ENCODE results near the gene SLIT3.
"Not testable (repeated sequence)": the region's sequence is repeated elsewhere in the genome, so short reads cannot be mapped to it uniquely, and the experiment has no call there.

The SLIT3 gene

DNA sequence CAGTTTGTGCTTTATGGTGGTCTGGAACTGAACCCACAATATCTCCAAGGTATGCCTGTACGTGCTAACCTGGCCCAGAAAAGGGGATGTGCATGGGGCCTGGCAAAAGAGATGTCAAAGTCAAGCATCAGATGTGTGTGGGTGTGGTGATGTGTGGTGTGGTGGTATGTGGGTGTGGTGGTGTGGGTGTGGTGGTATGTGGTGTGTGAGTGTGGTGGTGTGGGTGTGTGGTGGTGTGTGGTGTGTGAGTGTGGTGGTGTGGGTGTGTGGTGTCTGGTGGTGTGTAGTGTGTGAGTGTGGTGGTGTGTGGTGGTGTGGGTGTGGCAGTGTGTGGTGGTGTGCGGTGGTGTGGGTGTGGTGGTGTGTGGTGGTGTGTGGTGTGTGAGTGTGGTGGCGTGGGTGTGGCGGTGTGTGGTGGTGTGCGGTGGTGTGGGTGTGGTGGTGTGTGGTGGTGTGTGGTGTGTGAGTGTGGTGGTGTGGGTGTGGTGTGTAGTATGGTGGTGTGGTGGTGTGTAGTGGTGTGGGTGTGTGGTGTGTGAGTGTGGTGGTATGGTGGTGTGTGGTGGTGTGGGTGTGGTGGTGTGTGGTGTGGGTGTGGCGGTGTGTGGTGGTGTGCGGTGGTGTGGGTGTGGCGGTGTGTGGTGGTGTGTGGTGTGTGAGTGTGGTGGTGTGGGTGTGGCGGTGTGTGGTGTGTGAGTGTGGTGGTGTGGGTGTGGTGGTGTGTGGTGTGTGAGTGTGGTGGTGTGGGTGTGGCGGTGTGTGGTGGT lies 554.6 kb downstream of the SLIT3 start:
- not testable (repeated sequence) for DNase-seq (ENCODE audit: low read depth, low spot score)

DNA sequence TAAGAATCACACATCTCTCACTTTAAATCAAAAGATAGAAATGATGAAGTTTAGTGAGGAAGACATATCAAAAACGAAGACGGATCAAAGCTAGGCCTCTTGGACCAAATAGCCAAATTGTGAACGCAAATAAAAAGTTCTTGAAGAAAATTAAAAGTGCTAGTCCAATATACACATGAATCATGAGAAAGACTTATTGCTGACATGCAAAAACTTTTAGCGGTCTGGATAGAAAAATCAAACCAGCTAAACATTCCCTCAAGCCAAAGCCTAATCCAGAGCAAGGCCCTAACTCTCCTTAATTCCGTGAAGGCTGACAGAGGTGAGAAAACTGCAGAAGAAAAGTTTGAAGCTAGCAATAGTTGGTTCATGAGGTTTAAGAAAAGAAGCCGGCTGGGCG lies 557.3 kb downstream of the SLIT3 start:
- no peak for DNase-seq (ENCODE audit: low read depth, low spot score)

DNA sequence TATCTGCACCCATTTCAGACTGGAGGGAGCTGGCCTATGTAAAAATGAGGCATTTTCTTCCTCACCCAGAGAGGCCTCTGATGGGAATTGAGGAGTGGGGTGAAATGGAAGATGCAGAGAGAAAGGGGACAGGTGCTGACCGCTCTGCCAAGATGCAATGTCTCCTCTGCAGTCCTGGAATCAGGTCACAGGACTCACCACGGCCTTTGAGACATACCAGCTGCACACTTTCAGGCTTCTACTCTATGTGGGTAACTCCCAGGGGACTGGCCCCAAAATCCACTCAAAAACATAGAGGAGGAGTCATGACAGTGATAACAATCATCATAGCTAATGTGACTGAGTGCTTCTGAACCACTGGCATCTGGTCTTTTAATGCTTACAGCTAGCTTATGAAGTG lies 558.6 kb downstream of the SLIT3 start:
- not testable (repeated sequence) for DNase-seq (ENCODE audit: low read depth, low spot score)

DNA sequence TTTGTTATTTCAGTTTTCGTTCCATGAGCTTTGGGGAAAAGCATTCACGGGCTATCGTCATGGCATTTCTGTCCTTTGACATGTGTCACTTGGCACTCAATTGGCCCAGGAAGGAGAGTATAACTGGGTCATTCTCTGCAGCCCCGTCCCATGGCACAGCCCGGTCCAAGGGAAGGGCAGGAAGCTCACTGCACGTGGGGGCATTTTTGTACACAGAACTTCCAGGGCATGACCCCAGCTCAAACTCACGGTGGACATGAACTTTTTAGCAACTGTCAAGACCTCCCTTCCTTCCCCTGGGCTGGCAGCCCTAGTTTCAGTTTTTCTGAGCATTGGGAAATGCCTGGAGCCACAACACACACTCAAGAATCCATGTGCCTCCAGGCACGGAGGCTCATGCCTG lies 560.1 kb downstream of the SLIT3 start:
- no peak for DNase-seq (ENCODE audit: low read depth, low spot score)

DNA sequence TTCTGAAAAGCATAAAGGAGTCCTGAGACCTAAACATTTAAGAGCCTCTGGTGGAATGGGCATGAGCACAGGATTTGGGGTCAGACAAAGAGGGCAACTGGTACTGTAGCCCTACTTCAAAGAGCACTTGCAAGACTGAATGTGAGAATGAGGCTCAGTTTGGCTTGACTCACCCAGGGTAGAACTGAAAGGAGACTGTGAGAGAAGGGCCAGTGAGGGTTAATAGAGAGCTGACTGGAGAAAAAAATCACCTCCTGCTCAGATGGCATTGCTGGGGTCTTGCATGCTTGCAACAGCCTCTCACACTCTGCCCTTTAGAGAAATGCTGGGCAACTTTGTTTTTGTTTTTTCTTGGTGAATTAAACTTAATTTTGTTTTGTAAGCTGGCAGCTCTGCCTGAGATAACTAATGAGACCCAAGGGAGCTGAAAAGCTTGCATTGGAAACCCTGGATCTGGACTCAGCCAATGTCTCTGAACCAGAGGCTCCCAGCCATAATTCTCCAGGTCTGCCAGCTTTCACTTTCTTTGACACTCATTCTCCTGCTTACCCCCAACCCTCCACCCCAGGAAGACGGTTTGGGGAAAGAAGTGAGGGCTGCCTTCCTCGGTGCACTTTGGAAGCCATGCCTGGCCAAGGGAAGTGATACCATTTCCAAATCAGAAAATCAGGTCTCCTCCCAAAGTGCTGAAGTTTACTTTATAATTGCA lies 560.7 kb downstream of the SLIT3 start:
- DNase-seq (ENCODE audit: low read depth, low spot score): no peak

DNA sequence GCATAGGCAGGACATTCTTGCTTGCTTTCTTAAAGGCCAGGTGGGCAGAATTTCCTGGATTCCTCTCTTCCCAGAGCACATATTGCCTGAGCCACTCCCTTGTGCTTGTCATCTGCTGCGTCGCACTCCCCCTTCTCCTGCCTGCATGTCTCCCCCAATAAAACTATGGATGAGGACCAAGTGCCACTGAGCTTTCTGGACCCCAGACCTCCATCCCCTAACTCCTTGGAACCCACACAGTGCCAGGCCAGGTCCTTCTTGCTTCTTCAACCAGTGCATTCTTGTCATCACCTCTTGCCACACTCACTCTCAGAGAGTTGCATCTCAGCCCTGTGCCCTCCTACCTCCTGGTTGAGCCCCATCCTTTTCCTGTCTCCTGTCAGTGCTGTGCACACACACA lies 563.9 kb downstream of the SLIT3 start:
- DNase-seq (ENCODE audit: low read depth, low spot score): no peak

DNA sequence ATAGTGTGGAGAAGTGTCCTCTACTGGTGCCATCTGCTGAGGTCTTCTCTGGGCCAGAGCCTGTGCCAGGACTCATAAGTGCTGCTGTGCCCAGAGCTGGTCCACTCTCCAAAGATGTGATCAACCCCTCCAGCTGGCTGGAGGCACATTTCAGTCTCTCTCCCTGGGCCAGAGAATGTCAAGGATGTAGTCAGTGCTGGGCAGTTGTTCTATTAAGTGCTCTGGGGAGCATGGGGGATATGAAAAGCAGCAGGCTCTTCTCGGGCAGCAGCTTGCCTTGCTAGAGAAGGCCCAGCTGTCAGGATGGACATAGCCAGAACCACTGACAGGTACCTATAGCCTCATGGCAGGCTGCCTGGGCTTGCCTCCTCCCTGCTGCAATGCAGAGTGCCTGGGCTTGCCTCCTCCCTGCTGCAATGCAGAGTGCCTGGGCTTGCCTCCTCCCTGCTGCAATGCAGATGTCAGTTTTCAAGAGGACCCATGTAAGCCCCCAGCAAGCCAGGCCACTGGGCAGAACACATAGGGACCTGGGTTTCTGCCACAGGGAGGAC lies 564.6 kb downstream of the SLIT3 start:
- DNase-seq (ENCODE audit: low read depth, low spot score): no peak

DNA sequence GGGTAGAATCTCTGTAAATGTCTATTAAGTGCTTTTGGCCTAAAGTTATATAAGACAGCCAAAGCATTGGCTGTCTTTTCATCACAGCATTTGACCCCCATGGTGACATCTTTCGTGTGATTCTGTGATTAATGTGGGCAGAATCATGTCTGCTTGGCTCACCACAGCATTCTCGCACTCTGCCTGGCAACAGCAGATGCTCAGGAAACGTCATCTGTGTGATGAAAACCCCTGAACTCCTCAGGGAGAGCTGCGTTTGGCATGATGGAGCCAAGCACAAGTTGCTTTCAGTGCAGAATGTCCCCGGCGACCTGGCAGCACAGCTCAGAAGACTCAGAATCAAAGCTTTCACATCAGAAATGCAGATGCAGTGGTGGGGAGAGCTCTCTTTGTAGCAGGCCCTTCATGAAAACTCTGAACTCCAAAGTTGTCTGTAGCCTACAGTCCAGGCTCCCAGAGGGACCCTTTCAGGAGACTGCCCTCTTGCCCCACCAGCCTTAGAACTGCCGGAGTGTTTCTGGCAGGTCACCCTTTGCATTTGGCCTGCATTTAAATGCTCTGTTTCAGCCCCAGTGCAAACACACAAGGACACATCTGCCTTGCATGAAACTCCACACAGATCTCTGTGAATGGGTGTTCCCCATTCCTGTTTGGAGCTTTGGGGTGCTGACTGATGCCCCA lies 566.2 kb downstream of the SLIT3 start:
- DNase-seq (ENCODE audit: low read depth, low spot score): peak; percentile 48

DNA sequence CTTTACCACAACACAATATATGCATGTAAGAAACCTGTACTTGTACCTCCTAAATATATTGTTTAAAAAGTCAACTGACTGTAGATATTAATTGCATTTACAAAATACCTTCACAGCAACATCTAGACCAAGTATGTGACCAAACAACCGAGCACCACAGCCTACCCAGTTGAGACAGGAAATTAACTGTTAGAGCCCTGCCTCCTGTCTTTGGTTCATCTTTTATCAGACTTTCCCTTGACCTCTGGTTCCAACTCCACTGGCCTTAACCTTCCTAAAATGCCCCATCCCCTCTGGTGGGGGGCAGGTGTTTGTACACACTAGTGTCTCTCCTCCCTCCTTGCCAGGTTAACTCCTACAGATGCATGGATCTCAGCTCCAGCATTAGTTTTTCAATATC lies 566.8 kb downstream of the SLIT3 start:
- no peak for DNase-seq (ENCODE audit: low read depth, low spot score)

DNA sequence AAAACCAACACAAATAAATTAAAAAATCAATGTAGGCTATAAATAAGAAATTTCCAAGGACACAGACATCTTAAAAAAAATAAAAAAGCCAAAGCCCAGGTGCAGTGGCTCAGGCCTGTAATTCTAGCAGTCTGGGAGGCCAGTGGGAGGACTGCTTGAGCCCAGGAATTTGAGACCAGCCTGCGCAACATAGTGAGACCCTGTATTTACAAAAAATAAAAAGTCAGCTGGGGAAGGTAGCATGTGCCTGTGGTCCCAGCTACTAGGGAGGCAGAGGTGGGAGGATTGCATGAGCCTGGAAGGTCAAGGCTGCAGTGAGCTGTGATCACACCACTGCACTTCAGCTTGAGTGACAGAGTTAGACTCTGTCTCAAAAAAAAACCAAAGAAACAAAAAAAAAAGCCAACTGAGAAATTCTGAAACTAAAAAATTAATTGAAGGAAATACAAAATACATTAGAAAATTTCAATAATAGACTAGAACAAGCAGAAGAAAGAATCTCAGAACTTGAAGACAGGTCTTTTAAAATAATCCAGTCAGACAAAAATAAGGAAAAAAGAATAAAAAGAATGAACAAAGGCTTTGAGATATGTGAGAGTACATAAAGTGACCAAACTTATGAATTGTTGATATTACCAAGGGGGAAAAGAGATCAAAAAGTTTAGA lies 572.3 kb downstream of the SLIT3 start:
- DNase-seq (ENCODE audit: low read depth, low spot score): no peak

DNA sequence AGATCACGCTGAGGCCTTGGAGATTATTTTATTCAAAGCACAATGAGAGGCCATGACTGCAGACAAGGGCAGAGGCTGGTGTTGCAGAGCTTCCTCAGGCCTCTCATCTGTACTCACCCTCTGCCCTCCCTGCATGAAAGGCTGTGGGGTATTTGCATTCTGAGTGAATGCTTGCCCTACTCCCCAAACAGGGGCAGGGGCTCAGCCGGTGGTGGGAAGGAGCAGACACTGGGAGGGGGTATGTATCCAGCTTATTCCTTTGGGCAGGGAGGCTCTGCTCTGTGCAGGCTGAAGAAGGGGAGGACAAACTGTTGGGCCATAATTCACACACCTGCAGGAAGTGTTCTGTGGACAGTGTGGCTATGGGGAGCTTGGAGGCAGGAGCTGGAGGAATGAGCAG lies 573.4 kb downstream of the SLIT3 start:
- DNase-seq (ENCODE audit: low read depth, low spot score): no peak

DNA sequence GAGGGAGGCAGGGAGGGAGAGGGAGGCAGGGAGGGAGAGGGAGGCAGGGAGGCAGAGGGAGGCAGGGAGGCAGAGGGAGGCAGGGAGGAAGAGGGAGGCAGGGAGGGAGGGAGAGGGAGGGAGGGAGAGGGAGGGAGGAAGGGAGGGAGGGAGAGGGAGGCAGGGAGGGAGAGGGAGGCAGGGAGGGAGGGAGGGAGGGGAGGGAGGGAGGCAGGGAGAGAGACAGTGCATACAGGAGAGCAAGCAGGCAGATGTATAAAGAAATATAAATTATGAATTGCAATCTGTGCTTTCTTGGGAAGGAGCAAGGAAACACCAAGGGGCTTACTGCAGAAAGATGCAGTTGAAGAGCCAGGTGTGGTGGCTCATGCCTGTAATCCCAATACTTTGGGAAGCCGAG lies 574.6 kb downstream of the SLIT3 start:
- no peak for DNase-seq (ENCODE audit: low read depth, low spot score)

DNA sequence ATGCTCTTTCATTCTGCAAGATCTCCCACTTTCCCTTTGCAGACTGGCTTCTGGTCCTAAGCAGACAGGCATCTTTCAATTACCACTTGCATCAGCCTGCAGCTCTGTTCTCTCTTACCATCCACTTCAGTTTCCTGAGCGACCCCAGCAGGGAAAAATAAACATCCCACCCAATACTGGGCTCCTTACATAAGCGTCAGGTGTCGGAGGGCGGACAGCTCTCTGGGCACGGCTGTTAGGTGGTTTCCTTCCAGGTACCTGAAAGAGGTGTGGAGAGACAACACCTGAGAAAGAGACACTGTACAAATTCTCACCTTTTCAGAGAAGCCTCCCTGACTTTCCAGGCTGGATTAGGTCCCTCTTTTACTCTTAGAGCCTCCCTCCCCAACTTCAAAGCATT lies 576.7 kb downstream of the SLIT3 start:
- no peak for DNase-seq (ENCODE audit: low read depth, low spot score)

DNA sequence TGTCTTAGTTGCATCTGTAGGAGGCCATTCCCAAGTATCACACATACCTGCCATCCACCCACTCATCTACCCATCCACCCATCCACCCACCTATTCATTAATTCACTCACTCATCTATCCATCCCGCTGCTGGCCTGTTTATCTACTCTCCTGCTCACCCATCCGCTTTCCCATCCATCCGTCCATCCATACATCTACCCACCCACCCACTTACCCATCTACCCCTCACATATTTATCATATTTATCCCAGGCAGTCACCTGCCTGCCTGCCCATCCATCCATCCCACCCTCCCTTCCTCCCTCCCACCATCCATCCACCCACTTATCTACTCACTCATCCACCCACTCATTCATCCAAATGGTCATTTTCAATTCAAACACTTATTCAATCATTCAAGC lies 577.9 kb downstream of the SLIT3 start:
- DNase-seq (ENCODE audit: low read depth, low spot score): no peak

DNA sequence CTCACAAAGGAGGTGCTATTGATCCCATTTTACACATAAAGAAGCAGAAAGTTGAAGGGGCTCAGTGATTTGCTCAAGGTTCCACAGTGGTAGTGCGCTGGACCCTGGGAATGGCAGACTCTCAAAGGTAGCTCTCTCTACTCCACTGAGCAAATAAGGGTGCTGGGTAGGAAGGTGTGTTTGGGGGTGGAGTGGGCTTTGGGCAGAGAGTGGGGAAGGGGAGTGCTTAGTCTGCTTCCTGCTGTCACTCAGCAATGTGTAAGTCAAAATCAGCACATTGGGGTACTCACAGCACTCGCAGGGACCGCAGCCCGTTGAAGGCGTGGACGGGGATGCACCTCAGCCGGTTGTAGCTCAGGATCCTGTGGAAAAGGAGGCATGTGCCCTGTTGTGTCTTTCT lies 579.0 kb downstream of the SLIT3 start:
- DNase-seq (ENCODE audit: low read depth, low spot score): no peak

DNA sequence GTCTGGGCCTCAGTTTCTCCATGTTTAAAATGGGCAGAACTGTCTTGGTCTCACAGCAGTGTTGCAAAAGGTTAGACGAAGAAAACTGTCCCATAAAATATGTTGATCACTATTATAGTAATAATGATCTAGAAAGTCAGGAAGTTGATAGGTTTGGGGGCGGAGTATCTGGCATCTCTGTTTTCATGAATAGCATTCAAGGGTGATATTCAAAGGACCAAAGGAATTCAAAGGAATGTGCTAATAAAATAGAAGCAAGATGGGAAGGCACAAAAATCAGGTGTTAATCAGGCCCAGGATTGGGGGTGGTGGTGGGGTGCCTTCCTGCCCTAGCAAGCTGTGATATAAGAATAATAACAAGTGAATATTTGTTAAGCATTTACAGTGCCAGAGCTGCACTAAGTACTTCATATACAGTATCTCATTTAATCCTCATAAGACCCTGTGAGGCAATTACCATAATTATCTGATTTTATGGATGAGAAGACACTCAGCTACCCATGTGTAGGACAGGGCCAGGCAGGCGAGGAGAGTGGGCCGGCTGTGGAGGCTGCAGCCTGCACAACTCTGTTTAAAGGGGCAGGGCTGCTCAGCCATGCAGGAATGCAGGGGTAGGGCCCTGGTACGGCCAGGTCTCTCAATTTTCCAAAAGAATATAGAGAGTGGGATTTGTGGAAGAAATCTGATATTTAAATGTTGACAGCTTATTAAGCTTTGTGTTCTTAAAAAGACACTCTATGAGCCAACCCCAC lies 579.8 kb downstream of the SLIT3 start:
- no peak for DNase-seq (ENCODE audit: low read depth, low spot score)

DNA sequence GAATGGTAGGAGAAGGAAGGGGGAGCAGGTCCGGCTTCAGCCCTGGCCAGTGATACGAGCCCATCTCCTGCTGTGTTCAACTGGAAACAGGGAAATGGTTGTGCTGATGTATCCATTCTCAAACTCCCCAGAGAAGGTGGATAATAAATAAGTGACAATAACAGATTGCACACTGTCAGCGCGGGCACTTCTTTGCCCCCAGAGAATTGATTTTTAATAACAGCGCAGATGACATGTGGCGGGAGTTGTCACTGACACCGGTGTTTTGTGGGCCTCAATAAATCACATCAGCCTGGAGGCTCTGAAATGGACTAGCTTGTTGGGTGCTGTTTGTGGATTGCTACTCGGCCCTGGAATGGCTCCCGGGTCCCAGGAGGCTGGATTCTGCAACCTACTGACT lies 580.4 kb downstream of the SLIT3 start:
- no peak for DNase-seq (ENCODE audit: low read depth, low spot score)

DNA sequence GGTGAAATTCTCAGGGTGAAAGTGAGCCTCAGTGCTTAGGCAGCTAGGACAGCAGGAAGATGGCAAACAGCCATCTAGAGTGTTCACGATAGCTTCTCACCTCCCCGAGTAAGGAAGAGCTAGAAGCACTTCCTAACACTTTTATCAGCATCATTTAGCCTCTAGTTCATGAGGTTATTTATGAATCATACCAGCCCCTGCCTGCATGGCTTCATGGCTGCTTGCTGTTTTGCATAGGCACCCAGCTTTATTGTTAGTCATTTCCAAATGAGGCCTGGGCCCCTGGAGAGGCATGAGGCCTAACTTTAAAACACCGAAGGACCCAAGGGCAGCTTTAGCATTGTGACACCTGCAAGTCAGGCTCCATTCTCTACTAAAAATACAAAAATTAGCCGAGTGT lies 586.9 kb downstream of the SLIT3 start:
- DNase-seq (ENCODE audit: low read depth, low spot score): peak; percentile 29

DNA sequence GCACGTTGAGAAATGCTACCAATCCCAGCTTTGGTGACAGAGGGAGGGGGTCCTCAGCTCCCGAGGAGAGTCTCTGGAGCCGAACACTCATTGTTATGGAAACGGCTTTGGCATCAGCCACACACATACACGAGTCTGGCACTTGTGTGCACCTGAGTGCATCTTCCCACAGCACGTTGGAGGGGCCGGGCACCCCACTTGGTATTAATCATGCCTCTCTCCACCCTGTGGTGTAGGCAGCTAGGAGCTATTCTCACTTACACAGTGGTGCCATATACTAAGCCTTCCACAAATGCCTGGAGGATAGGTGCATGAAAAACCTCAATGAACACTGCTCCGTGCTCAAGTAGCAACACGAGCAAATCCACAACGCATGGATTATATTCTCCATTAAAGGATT lies 587.9 kb downstream of the SLIT3 start:
- peak; percentile 23 for DNase-seq (ENCODE audit: low read depth, low spot score)

DNA sequence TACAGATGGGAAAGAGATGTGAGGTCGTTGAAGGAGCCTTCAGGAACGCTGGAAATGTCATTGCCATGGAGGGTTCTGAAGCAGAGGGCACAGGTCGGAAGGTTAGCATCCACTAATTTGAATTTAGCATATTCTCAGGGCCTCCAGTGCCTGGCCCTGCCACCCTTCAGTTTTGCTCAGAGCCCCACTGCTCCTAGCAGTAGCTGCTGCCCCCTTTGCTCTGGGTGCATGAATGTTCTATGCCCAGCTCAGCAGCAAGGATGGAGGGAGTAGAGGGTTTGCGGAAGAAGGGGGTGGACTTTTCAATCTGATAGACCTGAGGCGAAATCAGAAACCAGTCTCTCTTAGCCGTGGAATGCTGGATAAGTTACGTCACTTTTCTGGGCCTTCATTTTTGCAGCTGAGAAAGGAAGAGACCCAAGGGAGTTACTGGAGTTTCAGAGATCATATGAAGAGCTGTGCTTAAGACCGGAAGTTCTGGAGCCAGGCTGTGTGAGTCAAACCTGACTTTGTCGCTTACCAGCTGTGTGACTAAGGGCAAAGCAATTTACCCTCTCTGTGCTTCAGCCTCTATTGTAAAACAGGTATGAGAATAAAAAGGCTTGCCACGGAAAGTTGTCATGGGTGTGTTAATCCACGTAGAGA lies 588.5 kb downstream of the SLIT3 start:
- DNase-seq (ENCODE audit: low read depth, low spot score): peak; percentile 89

DNA sequence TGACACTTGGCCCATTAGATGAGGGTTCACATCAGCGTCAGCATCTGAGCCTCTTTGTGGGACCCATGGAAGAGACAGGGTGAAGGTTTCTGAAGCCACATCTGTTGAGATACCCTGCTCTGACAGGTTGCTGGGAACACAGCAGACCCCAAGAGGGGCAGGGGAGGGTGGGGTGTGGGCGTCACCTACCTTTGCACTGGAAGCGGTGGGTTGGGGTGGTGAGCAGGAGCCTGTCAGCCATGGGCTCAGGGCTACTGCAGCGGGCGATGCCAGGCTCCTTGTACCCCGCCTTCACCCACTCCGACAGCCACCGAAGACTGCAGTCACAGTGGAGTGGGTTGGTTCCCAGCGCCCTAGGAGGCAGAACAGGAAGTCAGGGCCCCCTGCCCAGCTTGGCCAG lies 590.2 kb downstream of the SLIT3 start:
- DNase-seq (ENCODE audit: low read depth, low spot score): no peak
